GM12878 (cell line): ENCODE data around the gene KRT73. TPM values are rescaled to one million over a fixed set of nuclear protein-coding genes. Genes with fewer than 3 reads are reported as not detected.

ENCODE experiments used
- ATAC-seq: fragments of 200-7000 bp; cut with Tn5 transposase; 3 replicates; pipeline ENCODE4 v1.9.1; 2020; ENCODE audit warnings: mild to moderate bottlenecking, moderate library complexity
- BruUV-seq: library from RNA; stranded (reverse); fragments of 400-500 nt; replicated peaks from 2 replicates; lab custom pipeline; 2021; lab: Mats Ljungman, UMichigan
- CTCF ChIA-PET: fragments of 300-600 bp; sonication (Branson Sonifier 250); formaldehyde crosslinking; extraction: SDS; loops from one replicate; lab custom pipeline; 2021; ENCODE audit warnings: inconsistent platforms; lab: Yijun Ruan, JAX
- POLR2A ChIA-PET: fragments of 350-600 bp; formaldehyde crosslinking; extraction: SDS; loops from one replicate; lab custom pipeline; 2021; ENCODE audit warnings: inconsistent platforms; lab: Charles Lee
- RAD21 ChIA-PET: fragments of 300-600 bp; sonication (Branson Sonifier 250); formaldehyde crosslinking; loops from one replicate; lab custom pipeline; 2023; ENCODE audit warnings: antibody characterized with exemption; ENCODE audit not compliant: unreplicated experiment; lab: Charles Lee
- SMC1A ChIA-PET: fragments of 300-600 bp; sonication (Branson Sonifier 250); formaldehyde crosslinking; loops from one replicate; lab custom pipeline; 2023; ENCODE audit not compliant: unreplicated experiment, uncharacterized antibody; lab: Charles Lee
- DNase-seq: peaks from one replicate; pipeline ENCODE4 v3.0.0-alpha.2; 2011; ENCODE audit warnings: low read depth, low spot score
- FAIRE-seq: peaks from 3 replicates; lab custom pipeline; 2011; peaks lifted over from hg19 to GRCh38; lab: Jason Lieb, UNC
- H2AFZ ChIP-seq: 2 replicates; pipeline ENCODE4 v1.6.0; 2011; ENCODE audit warnings: low read depth, low read length, control low read depth; ENCODE audit not compliant: control insufficient read depth
- H3K27ac ChIP-seq: 2 replicates; pipeline ENCODE4 v1.5.1; 2011; ENCODE audit warnings: control low read depth; ENCODE audit not compliant: control insufficient read depth, insufficient read depth
- H3K27me3 ChIP-seq, 2 experiments: replicated peaks in 1 of 2; 2 replicates each; pipeline versions ENCODE4 v1.6.0 to v1.6.1; 2011; ENCODE audit warnings: low read length in 1 of 2; ENCODE audit not compliant: control insufficient read depth in 2 of 2, insufficient read depth in 2 of 2
- H3K36me3 ChIP-seq, 2 experiments: 2 replicates each; pipeline ENCODE4 v1.5.1; 2011; ENCODE audit warnings: low read length in 1 of 2; ENCODE audit not compliant: control insufficient read depth in 2 of 2, insufficient read depth in 2 of 2
- H3K4me1 ChIP-seq: 2 replicates; pipeline ENCODE4 v1.6.1; 2011; ENCODE audit warnings: mild to moderate bottlenecking, low read length, moderate library complexity, mixed read lengths; ENCODE audit not compliant: control insufficient read depth, insufficient read depth
- H3K4me2 ChIP-seq: 2 replicates; pipeline ENCODE4 v1.6.0; 2011; ENCODE audit warnings: control low read depth; ENCODE audit not compliant: control insufficient read depth, insufficient read depth
- H3K4me3 ChIP-seq: fragments of 200-600 bp; sonication (generic); 2 replicates; pipeline ENCODE4 v1.5.1; 2016
- H3K79me2 ChIP-seq: 2 replicates; pipeline ENCODE4 v1.6.0; 2011; ENCODE audit warnings: low read length; ENCODE audit not compliant: control insufficient read depth, insufficient read depth
- H3K9ac ChIP-seq: 2 replicates; pipeline ENCODE4 v1.8.0; 2011; ENCODE audit warnings: low read length, control low read depth, mixed read lengths; ENCODE audit not compliant: control insufficient read depth, insufficient read depth
- H3K9me3 ChIP-seq: replicated peaks from 3 replicates; pipeline ENCODE4 v1.5.1; 2011; ENCODE audit warnings: mild to moderate bottlenecking, low read length; ENCODE audit not compliant: control insufficient read depth, insufficient read depth
- H4K20me1 ChIP-seq: 2 replicates; pipeline ENCODE4 v1.6.0; 2011; ENCODE audit not compliant: control insufficient read depth, insufficient read depth
- ATF7 ChIP-seq: fragments of 450-650 bp; IDR thresholded peaks from 2 replicates; pipeline ENCODE4 v1.6.1; 2016; ENCODE audit warnings: low read depth, mild to moderate bottlenecking
- BHLHE40 ChIP-seq, 2 experiments: fragments of 450-650 bp in 1 of 2; IDR thresholded peaks; 2 replicates each; pipeline ENCODE4 v1.6.1; 2011 to 2017; ENCODE audit warnings: low read depth in 2 of 2, borderline replicate concordance in 1 of 2, improper control_type of control experiment in 1 of 2, low read length in 1 of 2, mild to moderate bottlenecking in 1 of 2
- CHD1 ChIP-seq: IDR thresholded peaks from 2 replicates; pipeline ENCODE4 v1.6.1; 2012; ENCODE audit warnings: low read depth, low read length, improper control_type of control experiment
- CUX1 ChIP-seq: IDR thresholded peaks from 2 replicates; pipeline ENCODE4 v1.6.1; 2012; ENCODE audit warnings: improper control_type of control experiment, low read depth, low read length; ENCODE audit not compliant: insufficient replicate concordance
- ETV6 ChIP-seq, 2 experiments: fragments of 450-650 bp in 1 of 2; IDR thresholded peaks in 1 of 2; conservative IDR thresholded peaks in 1 of 2; 2 replicates each; pipeline ENCODE4 v1.6.1; 2014; ENCODE audit warnings: antibody characterized with exemption in 1 of 2, borderline replicate concordance in 1 of 2, low read depth in 1 of 2, mild to moderate bottlenecking in 1 of 2, moderate library complexity in 1 of 2
- LARP7 ChIP-seq: fragments of 450-650 bp; IDR thresholded peaks from 2 replicates; pipeline ENCODE4 v1.6.1; 2017; ENCODE audit warnings: mild to moderate bottlenecking
- MLLT1 ChIP-seq: fragments of 450-650 bp; IDR thresholded peaks from 2 replicates; pipeline ENCODE4 v1.6.1; 2016; ENCODE audit warnings: mild to moderate bottlenecking
- MTA3 ChIP-seq: IDR thresholded peaks from 2 replicates; pipeline ENCODE4 v1.6.1; 2012; ENCODE audit warnings: low read length, inconsistent platforms, borderline replicate concordance
- PAX8 ChIP-seq: fragments of 450-650 bp; IDR thresholded peaks from 2 replicates; pipeline ENCODE4 v1.6.1; 2017; ENCODE audit warnings: mild to moderate bottlenecking, moderate library complexity
- PBX3 ChIP-seq: IDR thresholded peaks from 2 replicates; pipeline ENCODE4 v1.6.1; 2011; ENCODE audit warnings: mild to moderate bottlenecking, low read depth, low read length, moderate library complexity; ENCODE audit not compliant: insufficient replicate concordance
- SMC3 ChIP-seq: IDR thresholded peaks from 2 replicates; pipeline ENCODE4 v1.6.1; 2011; ENCODE audit warnings: low read length, improper control_type of control experiment, borderline replicate concordance
- SP1 ChIP-seq: IDR thresholded peaks from one replicate; pipeline ENCODE4 v1.6.1; 2011; ENCODE audit warnings: low read depth, low read length
- TAF1 ChIP-seq: IDR thresholded peaks from 2 replicates; pipeline ENCODE4 v1.6.1; 2011; ENCODE audit warnings: mild to moderate bottlenecking, low read depth, low read length, borderline replicate concordance
- TARDBP ChIP-seq: IDR thresholded peaks from 2 replicates; pipeline ENCODE4 v1.6.1; 2016; ENCODE audit warnings: borderline replicate concordance
- whole genome bisulfite sequencing: methylation state at CpG from one replicate; pipeline ENCODE4 v1.1.6; 2016; ENCODE audit warnings: low lambda C conversion rate; ENCODE audit not compliant: insufficient replicate concordance, insufficient coverage; ENCODE audit errors: missing lambda C conversion rate; 5-methylcytosine and 5-hydroxymethylcytosine counted together
- in situ Hi-C: fragments of 300-500 bp; cut with MboI; formaldehyde crosslinking; loops from 9 replicates; pipeline ENCODE4 v1.14.3; 2018; ENCODE audit warnings: mixed read lengths
- intact Hi-C: fragments of 100-400 bp; cut with micrococcal nuclease; formaldehyde crosslinking; loops from one replicate; pipeline ENCODE4 v1.14.2; 2022; ENCODE audit not compliant: unreplicated experiment
- polyA plus RNA-seq, 11 experiments: library from polyadenylated mRNA; depleted of rRNA in 4 of 11; unstranded in 6 of 11; stranded (reverse) in 5 of 11; fragments of >200 nt; fragmentation: Nextera tagmentation in 4 of 11; fragmentation: Illumina TruSeq in 1 of 11; extraction: Ambion mirVana in 4 of 11; extraction: Trizol in 1 of 11; gene quantifications; 1 replicate in 1 of 11; 2 replicates in 10 of 11; pipeline versions ENCODE4 v1.2.1 to v1.2.3, GENCODE V29; 2011 to 2016; ENCODE audit warnings: inconsistent platforms in 2 of 11, missing spikeins in 2 of 11, low read depth in 1 of 11
- total RNA-seq, 4 experiments: library from RNA; depleted of rRNA in 3 of 4; stranded (reverse); fragments of >200 nt in 3 of 4; fragmentation: Illumina TruSeq in 1 of 4; extraction: Trizol in 1 of 4; gene quantifications; 2 replicates each; pipeline versions ENCODE4 v1.2.1 to v1.2.3, GENCODE V29; 2013 to 2021

Gene KRT73
- total and polyA plus RNA-seq, 10 of the 15 experiments (the other 5 are each of a cell fraction or from before 2014, with no cell fraction given): not detected

- TF ChIP-seq CHD1: no peak
- no peak for TF ChIP-seq LARP7
- no peak for TF ChIP-seq ETV6 (conservative IDR thresholded peaks at IDR 0.05 in 1 of 2, IDR thresholded peaks at IDR 0.05 in 1 of 2; ENCODE audit: borderline replicate concordance in 1 of 2, low read depth in 1 of 2)
These were observed 28.3 kb downstream of the KRT73 start (continued) for GRCh38 chr12:52590021-52590420.

- DNase-seq: no peak
- Histone ChIP-seq H3K4me2 (no peak overlapping the region), H3K9me3 (no peaks in the 10 kb centered on the region), H3K27me3 (peaks cover 0 to 3% of the 10 kb centered on the region in 2 experiments; a peak in 3 of 4 replicates), H3K79me2 (no peaks in the 10 kb centered on the region), H3K36me3 (no peaks in the 10 kb centered on the region), H3K4me3 (no peak overlapping the region), H3K4me1 (no peaks in the 10 kb centered on the region), H4K20me1 (no peaks in the 10 kb centered on the region), H3K27ac (no peak overlapping the region), H3K9ac (no peak overlapping the region), H2AFZ (no peak overlapping the region)
- intact Hi-C loops: no loop called here
- in situ Hi-C loops: loop anchor here (5.0 to 10.0 kb wide), 2 partner anchors 277 to 395 kb away; no protein-coding TSS in a partner anchor
- 56% methylated on average over 17 of the region's 17 CpGs for WGBS
- FAIRE-seq: no peak
- POLR2A ChIA-PET: no interaction called here
- no peak for ATAC-seq
- SMC1A ChIA-PET: no interaction called here
- CTCF ChIA-PET: no interaction called here
- no TSS peak for BruUV-seq
- RAD21 ChIA-PET: no interaction called here
- no peak for TF ChIP-seq MTA3
- TF ChIP-seq SMC3: no peak
- no peak for TF ChIP-seq SP1
- no peak for TF ChIP-seq PAX8
- TF ChIP-seq ETV6 (conservative IDR thresholded peaks at IDR 0.05 in 1 of 2, IDR thresholded peaks at IDR 0.05 in 1 of 2; ENCODE audit: borderline replicate concordance in 1 of 2, low read depth in 1 of 2): no peak
- no peak for TF ChIP-seq LARP7
- no peak for TF ChIP-seq TARDBP
- TF ChIP-seq CUX1: no peak
- TF ChIP-seq ATF7: no peak
- TF ChIP-seq MLLT1: no peak
- TF ChIP-seq BHLHE40 (IDR thresholded peaks at IDR 0.05; ENCODE audit: borderline replicate concordance in 1 of 2, low read depth in 2 of 2, low read length in 1 of 2): no peak
- TF ChIP-seq PBX3: no peak
- TF ChIP-seq TAF1: no peak
These were observed 30.8 kb downstream of the KRT73 start for GRCh38 chr12:52587563-52587962.
